NCI-H345 treated with DMSO at 0.1 percent for 48 hours (cell line): ENCODE data around the gene TMSB15B.
"Not testable (repeated sequence)": the region's sequence is repeated elsewhere in the genome, so short reads cannot be mapped to it uniquely, and the experiment has no call there.

Source experiments
- DNase-seq: peaks from one replicate; lab custom pipeline; 2025; ENCODE audit not compliant: unreplicated experiment; lab: John Stamatoyannopoulos, UW

The TMSB15B gene

DNA sequence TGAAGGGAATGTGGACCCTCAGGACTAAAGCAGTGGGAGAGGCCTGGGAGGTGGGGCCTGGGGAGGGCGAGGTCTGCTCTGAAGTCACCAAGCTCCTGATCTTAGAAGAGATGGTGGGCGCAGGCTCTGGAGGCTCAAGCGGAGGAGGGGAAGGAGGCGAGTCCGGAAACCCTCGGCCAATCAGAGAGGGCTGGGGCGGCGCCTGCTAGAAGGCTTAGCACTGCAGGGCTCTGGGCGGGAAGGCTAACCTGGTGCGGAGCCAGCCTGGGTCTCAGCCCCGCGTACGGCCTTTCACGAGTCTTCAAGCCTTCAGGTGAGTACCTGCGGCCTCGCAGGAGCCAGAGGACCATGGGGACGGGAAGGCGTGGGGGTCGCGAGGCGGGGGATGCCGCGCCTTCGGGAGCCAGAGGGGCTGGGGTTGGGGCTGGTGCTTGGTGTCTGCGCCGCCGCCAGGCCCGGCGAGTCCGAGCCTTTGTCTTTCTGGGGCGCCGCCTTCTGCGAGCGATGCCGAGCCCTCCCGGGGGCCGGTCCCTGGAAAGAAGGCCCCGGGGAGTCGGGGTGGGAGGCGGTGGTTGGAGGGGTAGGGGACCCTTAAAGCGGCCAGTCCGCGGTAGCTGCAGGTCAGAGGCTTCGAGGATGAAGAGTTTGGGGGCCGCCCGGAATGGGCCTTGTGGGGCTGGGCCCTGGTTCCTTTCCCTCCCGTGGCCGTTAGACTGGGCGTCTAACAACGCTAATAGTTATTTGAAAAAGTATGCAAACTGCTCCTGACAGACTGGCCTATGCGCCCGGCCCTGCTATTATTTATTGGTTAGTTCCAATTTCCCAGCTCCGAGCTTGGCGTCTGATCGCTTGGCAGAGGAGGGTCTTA is at the start of gene TMSB15B:
TMSB15B (plus strand) TSS at position 217 of the 868 bp plus-strand sequence.
- not testable (repeated sequence) for DNase-seq

DNA sequence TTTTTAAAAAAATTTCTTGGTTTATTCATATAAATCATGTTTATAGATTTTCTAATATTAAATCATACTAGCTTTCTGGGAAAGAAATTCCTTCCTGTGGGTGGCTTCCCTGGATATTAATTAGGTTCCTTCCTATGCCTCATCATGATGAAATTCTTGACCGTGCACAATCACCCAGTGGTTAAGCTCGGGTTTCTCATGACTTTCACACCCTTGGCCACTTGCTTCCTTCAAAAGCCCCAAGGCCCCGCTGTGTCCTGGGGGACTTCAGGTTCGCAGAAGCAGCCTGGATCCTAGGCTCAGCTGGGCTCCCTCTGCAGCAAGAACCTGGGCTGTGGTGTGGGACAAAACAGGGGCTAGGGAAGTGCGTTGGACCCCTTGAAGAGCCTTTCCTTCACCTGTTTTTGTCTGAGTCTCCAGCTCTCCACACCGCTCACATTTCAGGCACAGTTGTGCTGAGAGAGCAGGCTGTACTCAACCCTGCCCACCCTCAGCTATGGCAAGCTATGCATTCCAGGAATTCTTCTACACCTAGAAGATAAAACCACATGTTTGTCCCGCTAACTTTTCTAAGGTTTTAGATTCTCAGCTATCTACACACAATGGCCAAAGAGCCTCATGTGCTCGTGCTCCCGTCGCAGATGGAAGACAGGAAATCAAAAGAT is 48.9 kb upstream of the TMSB15B start:
- DNase-seq = no peak

DNA sequence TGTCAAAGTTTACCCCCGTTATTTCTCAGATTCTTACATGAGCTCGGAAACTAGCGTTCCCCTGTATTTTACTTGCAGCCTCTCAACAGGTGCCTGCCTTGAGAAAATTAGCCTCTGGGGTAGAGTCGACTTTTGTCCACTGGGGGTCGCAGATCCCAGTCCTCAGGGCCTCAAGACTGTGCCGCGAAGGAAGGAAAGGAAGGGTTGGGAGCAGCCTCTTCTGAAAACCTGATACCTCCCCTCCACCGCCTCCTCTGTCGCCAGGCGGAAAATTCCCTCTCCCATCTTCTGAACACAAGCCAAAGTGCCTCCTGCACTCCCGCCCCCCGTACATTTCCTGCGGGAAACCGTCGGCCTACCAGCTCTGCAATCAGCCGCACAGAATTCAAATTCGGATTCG is 44.4 kb upstream of the TMSB15B start:
- peak; percentile 27 for DNase-seq

DNA sequence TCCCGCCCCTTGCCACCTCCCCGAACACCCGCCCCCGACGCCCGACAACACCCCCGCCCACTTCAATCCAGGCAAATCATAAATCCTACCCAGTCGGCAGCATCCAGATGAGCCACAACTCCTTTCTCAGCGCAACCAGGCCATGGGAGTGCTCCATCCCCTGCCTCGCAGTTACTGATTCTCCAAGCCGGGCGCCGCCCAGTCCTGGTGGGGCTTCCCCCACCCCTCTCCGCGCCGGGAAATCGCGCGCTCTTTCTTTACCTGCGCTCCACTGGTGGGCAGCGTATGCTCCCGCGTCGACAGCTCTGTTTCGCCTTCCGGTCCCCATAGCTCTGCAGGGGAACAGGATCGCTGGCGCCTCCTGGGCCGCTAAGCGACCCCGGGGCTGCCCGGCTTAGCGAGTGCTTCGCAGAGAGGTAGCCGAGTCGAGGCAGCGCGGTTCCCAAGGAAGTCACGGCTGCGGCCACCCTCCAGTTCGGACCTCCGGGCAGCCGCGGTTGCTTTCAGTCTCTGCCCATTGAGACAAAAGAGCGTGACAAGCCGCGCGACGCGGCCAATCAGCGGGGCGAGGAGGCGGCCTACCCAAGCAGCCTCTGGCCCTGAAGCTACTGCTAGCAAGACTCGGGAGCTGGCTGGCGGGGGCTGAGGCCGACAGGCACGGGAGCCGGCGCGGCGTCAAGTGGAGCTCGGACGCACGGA is 43.7 kb upstream of the TMSB15B start:
- peak; percentile 40 for DNase-seq

DNA sequence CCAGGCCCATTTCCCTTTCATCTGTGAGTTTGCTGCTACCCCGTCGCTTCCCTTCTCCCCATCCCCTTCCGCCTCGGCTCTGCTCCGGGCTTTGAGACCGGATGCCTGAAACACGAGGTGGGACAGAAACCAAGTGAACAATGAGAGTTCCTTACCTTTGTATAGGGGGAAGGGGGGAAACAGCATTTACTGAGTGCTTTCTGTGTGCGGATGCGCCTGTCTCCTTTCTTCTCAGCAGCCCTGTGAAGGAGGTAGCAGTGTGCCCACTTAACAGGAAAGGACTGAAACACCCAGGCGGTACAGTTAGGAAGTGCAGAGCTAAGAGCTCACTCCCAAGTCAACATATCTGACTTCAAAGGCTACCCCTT is 43.2 kb upstream of the TMSB15B start:
- peak; percentile 92 for DNase-seq

DNA sequence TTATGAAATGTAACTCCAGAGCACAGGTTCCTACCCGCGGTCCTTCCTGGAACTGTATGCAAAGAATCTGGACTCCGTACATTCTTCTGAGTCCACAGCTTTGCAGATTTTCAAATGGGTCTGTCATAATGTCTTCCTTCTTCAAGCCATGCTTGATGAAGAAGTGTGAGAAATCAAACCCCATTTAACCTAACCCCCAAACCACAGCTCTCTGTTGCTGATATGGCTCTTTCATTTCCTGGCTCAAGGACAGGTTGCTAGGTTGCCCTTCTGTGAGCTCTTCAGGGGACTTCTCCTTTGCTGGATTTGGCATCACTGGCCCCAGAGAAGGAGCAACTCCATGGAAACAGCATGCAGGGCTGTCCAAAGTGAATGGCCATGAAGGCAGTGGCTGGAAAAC is 41.9 kb upstream of the TMSB15B start:
- DNase-seq = not testable (repeated sequence)

DNA sequence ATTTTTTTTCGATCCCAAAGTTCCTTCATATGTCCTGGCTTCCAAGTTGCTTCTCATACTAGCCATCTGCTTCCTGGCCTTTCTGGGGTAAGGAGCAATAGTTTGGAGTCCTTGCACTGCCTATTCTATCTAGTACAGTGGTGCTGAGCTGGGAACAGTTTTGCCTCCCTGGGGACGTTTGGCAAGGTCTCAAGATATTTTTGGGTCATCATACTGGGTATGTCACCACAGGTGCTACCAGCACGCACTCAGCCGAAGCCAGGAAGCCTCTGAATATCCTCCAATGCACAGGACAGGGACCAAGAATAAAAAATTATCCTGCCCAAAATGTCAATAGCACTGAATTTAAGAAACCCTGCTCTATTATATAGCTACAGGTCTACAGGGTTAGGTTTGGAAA is 35.4 kb upstream of the TMSB15B start:
- DNase-seq = no peak

DNA sequence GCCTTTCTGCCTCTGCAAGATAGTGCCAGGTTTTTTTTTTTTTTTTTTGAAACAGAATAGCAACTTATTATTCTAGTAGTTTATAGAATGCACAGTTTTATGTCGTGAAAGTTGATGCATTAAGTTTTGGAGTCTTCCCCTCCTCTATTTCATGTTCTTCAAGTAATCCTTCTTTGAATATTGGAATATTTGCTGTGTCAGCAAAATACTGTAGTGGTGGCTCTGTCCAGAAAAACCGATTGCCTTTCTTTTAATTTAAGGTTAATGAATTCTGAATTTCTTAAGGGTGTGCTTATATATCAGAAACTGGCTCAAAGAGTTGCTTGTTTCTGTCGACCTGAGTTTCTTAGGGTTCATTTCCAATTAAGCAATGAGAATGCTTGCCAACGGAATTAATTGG is 34.8 kb upstream of the TMSB15B start:
- no peak for DNase-seq

DNA sequence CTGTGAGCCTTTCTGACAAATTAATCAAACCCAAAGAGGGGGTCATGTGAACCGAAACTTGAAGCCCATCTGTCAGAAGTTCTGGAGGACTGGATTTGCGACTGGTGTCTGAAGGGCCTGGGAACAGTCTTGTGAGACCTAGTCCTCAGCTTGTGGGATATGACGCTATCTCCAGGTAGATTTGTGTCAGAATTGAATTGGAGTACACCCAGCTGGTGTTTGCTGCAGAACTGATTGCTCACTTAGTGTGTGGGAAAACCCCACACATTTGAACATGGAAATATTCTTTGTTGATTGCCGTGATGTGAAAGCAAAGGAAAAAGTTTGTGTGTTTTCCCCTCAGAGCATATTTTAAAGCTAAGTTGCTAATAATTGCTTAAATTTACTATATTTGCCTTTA is 30.3 kb upstream of the TMSB15B start:
- DNase-seq = no peak

DNA sequence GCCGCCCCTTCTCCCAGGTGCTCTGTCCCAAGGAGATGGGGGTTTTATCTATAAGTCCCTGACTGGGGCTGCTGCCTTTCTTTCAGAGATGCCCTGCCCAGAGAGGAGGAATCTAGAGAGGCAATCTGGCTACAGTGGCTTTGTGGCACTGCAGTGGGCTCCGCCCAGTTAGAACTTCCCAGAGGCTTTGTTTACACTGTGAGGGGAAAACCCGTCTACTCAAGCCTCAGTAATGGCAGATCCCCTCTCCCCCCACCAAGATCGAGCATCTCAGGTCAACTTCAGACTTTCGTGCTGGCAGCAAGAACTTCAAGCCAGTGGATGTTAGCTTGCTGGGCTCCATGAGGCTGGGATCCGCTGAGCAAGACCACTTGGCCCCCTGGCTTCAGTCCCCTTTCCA is 22.2 kb upstream of the TMSB15B start:
- DNase-seq = not testable (repeated sequence)

DNA sequence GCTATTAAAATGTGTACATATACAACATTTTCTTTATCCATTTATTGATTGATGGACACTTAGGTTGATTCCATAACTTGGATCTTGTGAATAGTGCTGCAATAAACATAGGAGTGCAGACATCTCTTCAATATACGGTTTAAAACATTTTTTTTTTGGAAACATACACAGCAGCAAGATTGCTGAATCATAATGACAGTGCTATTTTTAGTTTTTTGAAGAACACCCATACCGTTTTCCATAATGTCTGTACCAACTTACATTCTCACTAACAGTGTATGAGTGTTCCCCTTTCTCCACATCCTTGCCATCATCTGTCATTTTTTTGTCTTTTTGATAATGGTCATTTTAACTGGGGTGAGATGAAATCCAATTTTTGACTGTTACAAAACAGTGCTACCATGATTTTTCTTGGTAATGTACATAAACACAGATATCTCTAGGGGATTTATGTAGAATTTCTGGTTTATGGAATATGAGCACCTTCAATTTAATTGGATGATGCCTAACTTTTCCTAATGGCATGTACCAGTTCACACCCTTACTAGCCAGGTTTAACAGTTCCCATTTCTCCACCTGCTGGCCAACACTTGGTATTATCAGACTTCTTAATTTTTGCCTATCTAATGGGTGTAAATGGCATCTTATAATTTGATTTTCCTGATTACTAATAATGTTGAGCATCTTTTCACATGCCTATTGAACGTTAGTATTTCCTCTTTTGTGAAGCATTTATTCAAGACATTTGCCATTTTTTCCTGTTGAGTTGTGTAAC is 21.0 kb upstream of the TMSB15B start:
- peak; percentile 2 for DNase-seq

DNA sequence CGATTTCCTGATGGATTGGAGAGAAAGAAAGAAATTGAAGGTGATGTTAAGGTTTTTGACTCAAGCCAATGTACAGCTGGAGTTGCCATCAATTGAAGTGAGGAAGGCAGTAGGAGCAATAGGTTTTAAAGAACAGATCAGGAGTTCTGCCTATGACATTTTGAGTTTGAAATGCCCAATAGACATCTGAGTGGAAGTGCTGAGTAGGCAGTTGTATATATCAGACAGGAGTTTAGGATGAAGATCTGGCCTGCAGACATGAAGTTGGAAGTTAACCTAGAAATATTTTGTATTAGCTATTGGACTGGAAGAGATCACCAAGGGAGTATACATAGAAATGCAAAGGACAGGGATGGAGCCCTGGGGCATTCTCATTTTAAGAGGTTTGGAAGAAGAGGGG is 12.9 kb upstream of the TMSB15B start:
- DNase-seq = no peak

DNA sequence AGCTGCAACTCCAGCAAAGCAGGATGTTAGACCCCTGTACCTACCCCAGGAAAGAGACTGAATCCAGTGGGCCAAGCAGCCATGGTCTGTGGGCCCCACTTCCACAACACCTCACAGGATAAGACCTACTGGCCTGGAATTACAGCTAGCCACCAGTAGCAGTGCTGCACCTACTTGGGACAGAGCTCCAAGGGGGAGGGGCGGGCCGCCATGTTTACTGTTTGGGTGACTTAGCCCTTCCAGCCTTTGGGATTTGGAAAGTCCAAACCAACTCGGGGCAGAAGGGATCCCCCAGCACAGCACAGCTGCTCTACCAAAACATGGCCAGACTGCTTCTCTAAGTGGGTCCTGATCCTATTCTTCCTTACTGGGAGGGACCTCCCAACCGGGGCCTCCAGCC is 9.1 kb upstream of the TMSB15B start:
- DNase-seq = no peak

DNA sequence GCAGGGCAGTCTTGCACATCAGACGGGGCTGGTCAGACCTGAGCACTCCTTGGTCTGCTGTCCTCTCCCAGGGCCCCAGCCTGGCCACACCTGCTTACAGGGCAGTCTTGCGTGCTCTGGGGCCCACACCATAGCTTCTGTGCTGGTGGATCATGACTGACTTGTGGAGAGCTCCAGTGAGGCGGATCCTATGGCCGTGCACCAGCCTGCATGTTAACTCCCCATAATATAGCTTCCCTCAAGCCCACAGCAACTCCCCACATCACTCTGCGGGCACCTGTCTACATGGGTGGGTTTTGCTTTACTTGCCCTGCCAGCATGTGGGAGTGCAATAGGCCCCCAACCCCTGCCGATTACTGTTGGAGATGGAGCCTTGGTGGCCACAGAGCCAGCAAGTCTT is 8.2 kb upstream of the TMSB15B start:
- no peak for DNase-seq

DNA sequence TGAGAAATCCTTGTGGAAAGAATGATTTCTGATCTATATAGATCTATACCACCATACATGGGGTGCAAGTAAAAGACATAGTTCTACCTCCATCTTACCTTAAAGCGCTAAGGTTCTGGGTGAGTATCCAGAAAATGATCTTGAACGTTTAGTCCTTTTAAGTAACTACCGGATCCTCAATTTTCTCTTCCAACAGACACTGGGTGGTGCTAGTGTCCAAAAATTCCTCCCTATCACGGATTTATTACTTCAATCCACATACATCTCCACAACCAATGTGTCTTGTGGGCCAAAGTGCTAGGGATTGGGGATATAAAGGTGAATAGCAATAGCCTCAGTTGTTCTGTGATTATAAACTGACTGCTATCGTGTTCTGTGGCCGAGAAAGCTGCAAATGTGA is 1.8 kb upstream of the TMSB15B start:
- DNase-seq = not testable (repeated sequence)

DNA sequence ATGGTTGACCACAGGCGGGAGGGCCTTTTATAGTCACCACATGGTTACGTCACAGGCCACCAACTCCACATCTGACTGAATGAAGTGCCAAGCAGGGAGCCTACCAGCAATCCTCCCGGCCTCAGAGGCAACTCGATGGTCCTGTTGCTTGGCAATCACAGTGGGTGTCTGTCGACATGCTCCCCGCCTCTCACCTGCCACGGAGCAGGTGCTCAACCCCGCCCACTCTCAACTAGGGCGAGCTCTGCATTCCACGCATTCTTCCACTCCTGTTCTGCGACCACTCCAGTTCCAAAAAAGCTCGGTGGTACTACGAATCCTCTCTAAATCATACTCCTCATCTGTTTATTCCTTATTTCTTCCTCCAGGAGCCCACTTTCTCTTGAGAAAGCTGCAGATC is 21.1 kb downstream of the TMSB15B start:
- DNase-seq = not testable (repeated sequence)

DNA sequence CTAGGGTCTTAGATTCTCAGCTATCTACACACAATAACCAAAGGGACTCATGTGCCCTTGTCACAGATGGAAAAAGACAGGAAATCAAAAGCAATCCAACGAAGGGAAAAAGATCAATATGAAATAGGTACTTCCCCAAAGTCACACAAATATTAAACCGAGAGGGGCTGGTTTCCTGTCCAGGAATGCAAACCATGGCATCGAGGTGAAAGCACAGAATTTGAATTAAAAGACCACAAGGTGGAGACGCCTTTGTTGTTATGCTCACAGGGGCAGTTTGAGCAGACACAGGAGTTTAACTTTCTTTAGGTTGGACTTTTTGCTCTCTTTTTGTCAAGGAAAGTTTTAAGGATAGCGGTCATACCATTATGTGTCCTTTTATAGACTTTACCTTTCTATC is 36.8 kb downstream of the TMSB15B start:
- DNase-seq = no peak

DNA sequence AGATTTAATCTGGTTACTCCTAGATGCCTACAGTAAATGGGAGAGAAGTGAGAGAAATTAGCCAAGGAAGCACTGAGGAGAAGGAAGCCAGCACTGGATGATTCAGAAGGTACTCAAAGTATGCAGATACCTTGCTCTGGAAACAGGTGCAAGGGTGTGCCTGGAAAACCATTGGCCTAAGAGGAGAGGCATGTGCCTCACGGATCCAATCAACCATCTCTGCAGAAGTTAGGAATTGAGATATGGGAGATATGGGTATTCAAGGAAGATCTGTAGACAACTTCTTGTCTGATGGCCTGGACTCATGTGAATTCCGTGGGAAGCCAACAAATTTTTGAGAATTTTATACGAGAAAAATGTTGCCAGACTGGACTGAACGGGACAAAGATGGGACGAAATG is 46.4 kb downstream of the TMSB15B start:
- no peak for DNase-seq

DNA sequence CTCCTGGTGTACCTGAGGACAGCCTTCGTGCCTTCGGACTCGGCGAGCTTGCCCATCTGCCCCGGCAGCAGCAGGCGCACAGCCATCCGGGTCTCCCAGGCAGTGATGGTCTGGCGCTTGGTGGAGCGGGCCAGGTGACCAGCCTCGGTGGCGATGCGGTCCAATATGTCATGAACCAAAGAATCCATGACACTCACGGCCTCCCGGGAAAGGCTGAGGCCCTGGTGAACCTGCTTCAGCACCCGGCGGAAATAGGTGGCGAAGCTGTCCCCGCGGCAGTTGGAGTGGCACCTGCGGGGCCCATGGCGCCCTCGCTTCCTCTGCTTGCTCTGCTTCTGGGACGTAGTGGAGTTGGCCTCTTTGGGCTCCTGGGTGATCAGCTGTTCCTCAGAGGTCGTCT is 50.7 kb downstream of the TMSB15B start:
- no peak for DNase-seq

DNA sequence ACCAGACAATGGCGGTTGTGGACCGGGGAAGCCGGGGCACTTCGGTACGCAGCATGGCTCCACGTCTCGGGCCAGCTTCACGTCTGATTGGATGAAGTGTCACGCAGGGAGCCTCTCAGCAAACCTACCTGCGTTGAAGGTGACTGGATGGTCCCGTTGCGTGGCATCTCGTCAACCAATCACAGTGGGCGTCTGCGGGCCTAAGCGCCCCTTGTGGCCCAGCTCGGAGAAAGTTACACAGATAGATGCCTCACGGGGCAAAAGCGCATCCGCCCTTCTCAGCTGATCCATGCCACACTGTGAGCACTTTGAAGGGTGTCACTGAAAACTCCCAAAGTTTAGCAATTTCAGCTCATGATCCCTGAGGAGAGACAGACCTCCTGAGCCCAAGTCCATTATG is 51.2 kb downstream of the TMSB15B start, which contains the start of gene H2BW1:
H2BW1 (minus strand) TSS at position 103 of the 400 bp plus-strand sequence. CDS start 132 bp downstream, outside the sequence.
- no peak for DNase-seq

DNA sequence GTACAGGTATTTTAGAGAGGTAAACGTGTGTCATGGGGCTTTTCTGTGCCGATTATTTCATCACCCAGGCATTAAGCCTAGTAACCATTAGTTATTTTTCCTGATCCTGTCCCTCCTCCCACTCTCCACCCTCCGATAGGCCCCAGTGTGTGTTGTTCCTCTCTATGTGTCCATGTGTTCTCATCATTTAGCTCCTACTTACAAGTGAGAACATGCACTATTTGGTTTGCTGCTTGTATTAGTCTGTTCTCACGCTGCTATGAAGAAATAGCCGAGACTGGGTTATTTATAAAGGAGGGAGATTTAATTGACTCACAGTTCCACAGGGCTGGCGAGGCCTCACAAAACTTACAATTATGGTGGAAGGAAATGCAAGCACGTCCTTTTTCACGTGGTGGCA is 53.1 kb downstream of the TMSB15B start:
- not testable (repeated sequence) for DNase-seq
